KMS-11 (cell line): ENCODE results near the gene MDC1.

Experiments
- H2AFZ ChIP-seq: fragments of 200-600 bp; sonication (generic); 2 replicates; pipeline ENCODE4 v1.6.1; 2016; ENCODE audit warnings: antibody characterized with exemption, mixed run types, low read depth
- H3K27ac ChIP-seq: fragments of 200-600 bp; sonication (generic); 2 replicates; pipeline ENCODE4 v1.6.1; 2016; ENCODE audit warnings: mild to moderate bottlenecking, mixed run types
- H3K27me3 ChIP-seq: fragments of 200-600 bp; sonication (generic); 2 replicates; pipeline ENCODE4 v1.6.1; 2017; ENCODE audit warnings: mild to moderate bottlenecking, low read depth, mixed run types, moderate library complexity; ENCODE audit not compliant: insufficient read depth
- H3K36me3 ChIP-seq: fragments of 200-600 bp; sonication (generic); 2 replicates; pipeline ENCODE4 v1.6.1; 2017; ENCODE audit warnings: mild to moderate bottlenecking, mixed run types; ENCODE audit not compliant: insufficient read depth
- H3K4me1 ChIP-seq: fragments of 200-600 bp; sonication (generic); 2 replicates; pipeline ENCODE4 v1.6.1; 2016; ENCODE audit warnings: mild to moderate bottlenecking, low read depth, mixed run types; ENCODE audit not compliant: poor library complexity, severe bottlenecking
- H3K4me2 ChIP-seq: fragments of 200-600 bp; sonication (generic); 2 replicates; pipeline ENCODE4 v1.7.0; 2016; ENCODE audit warnings: mild to moderate bottlenecking, mixed run types
- H3K4me3 ChIP-seq: fragments of 200-600 bp; sonication (generic); IDR thresholded peaks from 2 replicates; pipeline ENCODE4 v1.6.1; 2017; ENCODE audit warnings: low read depth, low read length, mixed read lengths; ENCODE audit not compliant: insufficient read depth
- H3K79me2 ChIP-seq: fragments of 200-600 bp; sonication (generic); 2 replicates; pipeline ENCODE4 v1.6.1; 2016; ENCODE audit warnings: low read depth, mixed run types; ENCODE audit not compliant: insufficient read depth
- H3K9ac ChIP-seq: fragments of 200-600 bp; sonication (generic); 2 replicates; pipeline ENCODE4 v1.6.1; 2016; ENCODE audit warnings: mild to moderate bottlenecking, mixed run types
- H4K20me1 ChIP-seq: fragments of 200-600 bp; sonication (generic); 2 replicates; pipeline ENCODE4 v1.6.1; 2016; ENCODE audit warnings: mild to moderate bottlenecking, mixed run types; ENCODE audit not compliant: insufficient read depth
- CTCF ChIP-seq: fragments of 200-600 bp; sonication (generic); conservative IDR thresholded peaks from 2 replicates; pipeline ENCODE4 v1.6.1; 2017; ENCODE audit warnings: low read depth, mild to moderate bottlenecking, antibody characterized with exemption, low read length, moderate library complexity, mixed read lengths

The MDC1 gene

GRCh38 chr6:30657454-30657853, 59.6 kb downstream of the MDC1 start:
- Histone ChIP-seq H3K4me2 (no peak overlapping the region), H3K36me3 (no peaks in the 10 kb centered on the region; the same call in 1 of the 2 replicates), H3K27ac (no peak overlapping the region; the same call in 1 of the 2 replicates), H3K79me2 (no peaks in the 10 kb centered on the region), H2AFZ (no peak overlapping the region), H3K9ac (no peak overlapping the region), H3K4me1 (no peaks in the 10 kb centered on the region), H4K20me1 (no peaks in the 10 kb centered on the region), H3K27me3 (no peaks in the 10 kb centered on the region), H3K4me3 (no peak overlapping the region)
- no peak for TF ChIP-seq CTCF

GRCh38 chr6:30656513-30656912, 60.6 kb downstream of the MDC1 start:
- H3K4me2 ChIP-seq, result no peak overlapping the region
- no peaks in the 10 kb centered on the region for H3K27me3 ChIP-seq
- no peaks in the 10 kb centered on the region for H3K4me1 ChIP-seq
- no peaks in the 10 kb centered on the region; the same call in 1 of the 2 replicates for H3K36me3 ChIP-seq
- no peak overlapping the region for H3K4me3 ChIP-seq
- no peaks in the 10 kb centered on the region for H4K20me1 ChIP-seq
- no peak overlapping the region for H3K9ac ChIP-seq
- no peaks in the 10 kb centered on the region for H3K79me2 ChIP-seq
- H3K27ac ChIP-seq, result no peak overlapping the region
- TF ChIP-seq CTCF, result no peak
- no peak overlapping the region for H2AFZ ChIP-seq

DNA sequence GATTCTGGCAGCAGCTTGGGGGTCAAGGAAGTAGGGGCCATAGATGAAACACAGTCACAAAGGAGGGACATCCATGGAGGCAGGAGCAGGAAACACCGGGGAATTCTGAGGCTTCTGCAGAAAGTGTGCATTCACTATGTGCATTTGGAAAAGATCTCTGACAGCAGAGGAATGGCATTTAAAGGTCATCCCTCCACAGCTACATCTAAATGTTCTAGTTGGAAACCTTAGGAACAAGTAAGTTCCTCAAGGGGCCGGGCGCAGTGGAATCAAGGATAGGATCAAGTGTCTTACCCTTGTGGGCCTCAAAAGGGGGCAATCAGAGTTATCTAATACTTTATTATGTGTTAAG, 61.4 kb downstream of the MDC1 start:
- H3K36me3 ChIP-seq, result no peaks in the 10 kb centered on the region; the same call in 1 of the 2 replicates
- no peak for TF ChIP-seq CTCF
- H3K9ac ChIP-seq, result no peak overlapping the region
- H3K79me2 ChIP-seq, result no peaks in the 10 kb centered on the region
- H3K4me3 ChIP-seq, result no peak overlapping the region
- H4K20me1 ChIP-seq, result no peaks in the 10 kb centered on the region
- H3K4me1 ChIP-seq, result no peaks in the 10 kb centered on the region
- no peaks in the 10 kb centered on the region for H3K27me3 ChIP-seq
- H3K27ac ChIP-seq, result no peak overlapping the region
- no peak overlapping the region for H3K4me2 ChIP-seq
- H2AFZ ChIP-seq, result no peak overlapping the region

DNA sequence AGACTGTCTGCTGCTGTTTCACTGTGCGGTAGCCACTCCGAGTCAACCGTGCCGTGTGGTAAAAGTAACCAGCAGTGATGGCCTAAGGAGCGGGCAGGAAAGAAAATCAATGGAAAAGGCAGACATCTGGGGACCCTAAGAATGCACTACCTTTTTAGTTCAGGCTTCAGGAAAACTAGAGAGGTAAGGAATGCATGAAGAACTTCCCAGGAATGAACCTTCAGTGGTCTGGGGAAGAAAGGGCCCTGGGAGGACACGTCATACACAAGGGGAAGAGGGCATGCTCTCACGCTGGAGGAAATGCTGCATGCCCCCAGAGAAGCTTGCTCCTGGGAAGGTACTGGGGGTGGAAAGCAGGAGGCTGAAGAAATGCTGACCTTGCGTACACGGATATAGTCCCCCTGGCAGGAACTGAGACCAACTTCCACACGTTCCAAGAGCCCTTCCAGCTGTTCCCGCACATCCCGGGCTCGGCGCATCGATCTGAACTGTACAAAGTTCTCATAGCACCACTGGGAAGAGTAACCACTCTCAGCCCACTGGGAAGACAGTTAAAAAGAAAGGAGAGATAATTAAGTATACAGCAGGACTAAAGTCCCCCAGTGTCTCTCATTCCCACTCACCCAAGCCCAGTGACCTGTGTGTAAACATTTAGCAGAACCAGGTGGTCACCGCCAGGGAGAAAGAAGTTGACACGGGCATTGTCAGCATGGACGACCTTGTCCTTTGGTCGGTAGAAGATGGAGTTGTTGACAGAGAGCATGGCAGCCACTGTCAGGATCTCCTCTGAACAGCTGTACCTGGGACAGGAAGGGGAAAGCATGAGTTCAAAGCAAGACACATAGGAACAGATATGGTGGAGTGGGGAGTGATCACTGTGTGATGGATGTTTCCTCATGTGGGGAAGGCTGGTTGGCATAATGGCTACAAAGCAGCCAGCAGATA, 62.0 kb downstream of the MDC1 start:
- Histone ChIP-seq H3K4me1 (no peaks in the 10 kb centered on the region), H3K4me3 (no peak overlapping the region), H3K79me2 (no peaks in the 10 kb centered on the region), H3K36me3 (no peaks in the 10 kb centered on the region; the same call in 1 of the 2 replicates), H3K27me3 (no peaks in the 10 kb centered on the region), H3K4me2 (no peak overlapping the region), H4K20me1 (no peaks in the 10 kb centered on the region), H2AFZ (no peak overlapping the region), H3K27ac (no peak overlapping the region), H3K9ac (no peak overlapping the region)
- no peak for TF ChIP-seq CTCF
